ENCODE data around the gene SUOX. TPM values are rescaled to one million over a fixed set of nuclear protein-coding genes. Genes with fewer than 3 reads are reported as not detected.

The SUOX gene
- total RNA-seq, 1 experiment from 2014 or later = 23.2 TPM

DNA sequence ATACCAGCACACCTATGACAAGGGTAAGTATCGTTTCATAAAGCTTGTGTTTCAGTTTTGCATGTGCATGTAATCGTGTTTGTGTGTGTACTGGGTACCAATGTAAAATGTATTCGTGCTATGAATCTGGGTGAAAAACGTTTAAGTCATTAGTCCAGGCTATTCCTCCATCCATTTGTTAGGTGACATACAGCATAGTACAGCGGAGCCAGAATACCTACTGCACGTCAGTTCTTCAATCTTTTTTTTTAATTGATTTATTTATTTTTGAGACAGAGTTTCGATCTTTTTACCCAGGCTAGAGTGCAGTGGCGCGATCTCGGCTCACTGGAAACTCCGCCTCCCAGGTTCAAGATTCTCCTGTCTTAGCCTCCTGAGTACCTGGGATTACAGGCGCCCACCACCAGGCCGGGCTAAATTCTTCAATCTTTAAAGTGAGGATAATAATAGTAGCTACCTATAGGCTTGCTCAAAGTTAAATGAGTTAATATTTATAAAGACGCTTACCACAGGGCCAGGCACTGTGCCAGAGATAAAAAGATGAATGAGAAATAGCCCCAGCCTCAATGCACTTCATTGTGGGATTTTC lies 44.0 kb downstream of the SUOX start:
- ATAC-seq (peak; percentile 46), DNase-seq (ENCODE audit: low spot score) (peak; percentile 29)
- ChIA-PET POLR2A (no interaction called here), CTCF (interaction anchor here (0.6 to 1.4 kb wide), 6 partner anchors 34 to 162 kb away, joined by 3 to 6 read pairs (median 4); partner anchors contain the start of genes SMARCC2 and SUOX)
- peaks cover 34% of the 10 kb centered on the region for H3K36me3 Mint-ChIP-seq
- no peaks in the 10 kb centered on the region for H3K27me3 Mint-ChIP-seq (ENCODE audit: low read depth)
- H3K9me3 Mint-ChIP-seq = no peaks in the 10 kb centered on the region
- H3K4me3 Mint-ChIP-seq = peak overlapping the region; percentile 75
- H3K4me1 Mint-ChIP-seq = peaks cover 52% of the 10 kb centered on the region
- H3K27ac Mint-ChIP-seq = peak overlapping the region; percentile 97
- TF ChIP-seq GTF2I (CRISPR knock-in tag; conservative IDR thresholded peaks at IDR 0.05) = 0 out of 2 replicates have a peak, but pooled peaks have one; percentile 16
- TF ChIP-seq ELF4 (CRISPR knock-in tag; IDR thresholded peaks at IDR 0.05; ENCODE audit: low read depth) = no peak

DNA sequence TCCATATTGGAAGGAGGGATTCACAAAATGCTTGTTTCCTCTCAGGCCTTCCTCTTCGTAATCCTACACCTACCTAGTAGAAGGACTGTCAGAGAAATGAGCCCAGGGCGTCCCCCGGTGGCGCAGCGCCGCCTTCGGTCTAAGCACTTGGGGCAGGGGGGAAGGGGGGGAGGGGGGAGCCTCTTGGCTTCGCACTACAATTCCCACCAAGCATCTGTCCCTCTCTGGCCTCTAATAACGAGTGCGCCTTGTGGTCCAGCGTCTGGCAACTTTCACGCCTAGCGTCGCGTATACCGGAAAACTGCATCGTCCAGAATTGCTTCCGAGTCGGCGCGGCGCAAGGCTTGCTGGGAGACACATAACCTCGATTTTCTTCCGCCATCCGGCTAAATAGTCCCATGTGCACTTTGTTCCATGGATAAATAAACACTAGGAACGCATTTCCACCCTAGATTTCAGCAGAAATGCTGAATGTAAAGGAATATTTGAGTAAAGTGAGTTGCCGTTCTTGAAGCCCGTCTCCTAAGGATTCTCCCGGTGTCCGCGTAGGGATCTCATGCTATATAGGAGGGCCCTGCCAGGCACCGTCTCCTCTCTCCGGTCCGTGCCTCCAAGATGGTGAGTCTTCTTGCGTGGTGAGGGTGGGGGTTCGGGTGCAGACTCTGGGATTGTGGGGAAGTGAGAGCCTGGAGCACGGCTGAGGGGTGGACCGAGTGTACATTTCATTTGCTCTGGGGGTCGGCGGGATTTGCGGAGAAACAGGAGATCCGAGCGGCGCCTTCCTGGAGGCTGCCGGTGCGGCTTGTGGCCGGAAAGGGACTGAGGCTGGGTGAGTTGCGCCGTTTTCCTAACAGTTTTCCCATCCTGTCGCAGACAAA lies 44.7 kb downstream of the SUOX start, which contains the start of gene RPS26:
RPS26 (plus strand) TSS at position 367 of the 878 bp plus-strand sequence; CDS start at position 616, 249 bp downstream.
- ChIA-PET CTCF (interaction anchor here (1.3 kb wide), 1 partner anchor 44 kb away, joined by 3 read pairs; no protein-coding TSS in a partner anchor), POLR2A (no interaction called here)
- H3K4me3 Mint-ChIP-seq = peak within 1 kb of the TSS; percentile 100
- TF ChIP-seq ZNF671 (CRISPR knock-in tag; IDR thresholded peaks at IDR 0.05) (no peak), FOXK1 (CRISPR knock-in tag; IDR thresholded peaks at IDR 0.05) (peak; percentile 78; the same call in 1 of the 2 replicates), HMGA2 (CRISPR knock-in tag; IDR thresholded peaks at IDR 0.05) (peak; percentile 26; the same call in 1 of the 2 replicates), JUN (CRISPR knock-in tag; IDR thresholded peaks at IDR 0.05) (peak; percentile 51), SMAD3 (CRISPR knock-in tag; IDR thresholded peaks at IDR 0.05; ENCODE audit: borderline replicate concordance) (0 out of 2 replicates have a peak, but pooled peaks have one; percentile 53), SP1 (CRISPR knock-in tag; conservative IDR thresholded peaks at IDR 0.05) (peak; percentile 19; the same call in 1 of the 2 replicates)
- TF ChIP-seq, protein P1, sequence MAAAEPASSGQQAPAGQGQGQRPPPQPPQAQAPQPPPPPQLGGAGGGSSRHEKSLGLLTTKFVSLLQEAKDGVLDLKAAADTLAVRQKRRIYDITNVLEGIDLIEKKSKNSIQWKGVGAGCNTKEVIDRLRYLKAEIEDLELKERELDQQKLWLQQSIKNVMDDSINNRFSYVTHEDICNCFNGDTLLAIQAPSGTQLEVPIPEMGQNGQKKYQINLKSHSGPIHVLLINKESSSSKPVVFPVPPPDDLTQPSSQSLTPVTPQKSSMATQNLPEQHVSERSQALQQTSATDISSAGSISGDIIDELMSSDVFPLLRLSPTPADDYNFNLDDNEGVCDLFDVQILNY (CRISPR knock-in tag; IDR thresholded peaks at IDR 0.05) = no peak
- TF ChIP-seq, protein P2, sequence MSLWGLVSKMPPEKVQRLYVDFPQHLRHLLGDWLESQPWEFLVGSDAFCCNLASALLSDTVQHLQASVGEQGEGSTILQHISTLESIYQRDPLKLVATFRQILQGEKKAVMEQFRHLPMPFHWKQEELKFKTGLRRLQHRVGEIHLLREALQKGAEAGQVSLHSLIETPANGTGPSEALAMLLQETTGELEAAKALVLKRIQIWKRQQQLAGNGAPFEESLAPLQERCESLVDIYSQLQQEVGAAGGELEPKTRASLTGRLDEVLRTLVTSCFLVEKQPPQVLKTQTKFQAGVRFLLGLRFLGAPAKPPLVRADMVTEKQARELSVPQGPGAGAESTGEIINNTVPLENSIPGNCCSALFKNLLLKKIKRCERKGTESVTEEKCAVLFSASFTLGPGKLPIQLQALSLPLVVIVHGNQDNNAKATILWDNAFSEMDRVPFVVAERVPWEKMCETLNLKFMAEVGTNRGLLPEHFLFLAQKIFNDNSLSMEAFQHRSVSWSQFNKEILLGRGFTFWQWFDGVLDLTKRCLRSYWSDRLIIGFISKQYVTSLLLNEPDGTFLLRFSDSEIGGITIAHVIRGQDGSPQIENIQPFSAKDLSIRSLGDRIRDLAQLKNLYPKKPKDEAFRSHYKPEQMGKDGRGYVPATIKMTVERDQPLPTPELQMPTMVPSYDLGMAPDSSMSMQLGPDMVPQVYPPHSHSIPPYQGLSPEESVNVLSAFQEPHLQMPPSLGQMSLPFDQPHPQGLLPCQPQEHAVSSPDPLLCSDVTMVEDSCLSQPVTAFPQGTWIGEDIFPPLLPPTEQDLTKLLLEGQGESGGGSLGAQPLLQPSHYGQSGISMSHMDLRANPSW (CRISPR knock-in tag; conservative IDR thresholded peaks at IDR 0.05; ENCODE audit: low read depth) = no peak
- TF ChIP-seq, protein P3, sequence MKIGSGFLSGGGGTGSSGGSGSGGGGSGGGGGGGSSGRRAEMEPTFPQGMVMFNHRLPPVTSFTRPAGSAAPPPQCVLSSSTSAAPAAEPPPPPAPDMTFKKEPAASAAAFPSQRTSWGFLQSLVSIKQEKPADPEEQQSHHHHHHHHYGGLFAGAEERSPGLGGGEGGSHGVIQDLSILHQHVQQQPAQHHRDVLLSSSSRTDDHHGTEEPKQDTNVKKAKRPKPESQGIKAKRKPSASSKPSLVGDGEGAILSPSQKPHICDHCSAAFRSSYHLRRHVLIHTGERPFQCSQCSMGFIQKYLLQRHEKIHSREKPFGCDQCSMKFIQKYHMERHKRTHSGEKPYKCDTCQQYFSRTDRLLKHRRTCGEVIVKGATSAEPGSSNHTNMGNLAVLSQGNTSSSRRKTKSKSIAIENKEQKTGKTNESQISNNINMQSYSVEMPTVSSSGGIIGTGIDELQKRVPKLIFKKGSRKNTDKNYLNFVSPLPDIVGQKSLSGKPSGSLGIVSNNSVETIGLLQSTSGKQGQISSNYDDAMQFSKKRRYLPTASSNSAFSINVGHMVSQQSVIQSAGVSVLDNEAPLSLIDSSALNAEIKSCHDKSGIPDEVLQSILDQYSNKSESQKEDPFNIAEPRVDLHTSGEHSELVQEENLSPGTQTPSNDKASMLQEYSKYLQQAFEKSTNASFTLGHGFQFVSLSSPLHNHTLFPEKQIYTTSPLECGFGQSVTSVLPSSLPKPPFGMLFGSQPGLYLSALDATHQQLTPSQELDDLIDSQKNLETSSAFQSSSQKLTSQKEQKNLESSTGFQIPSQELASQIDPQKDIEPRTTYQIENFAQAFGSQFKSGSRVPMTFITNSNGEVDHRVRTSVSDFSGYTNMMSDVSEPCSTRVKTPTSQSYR (CRISPR knock-in tag; IDR thresholded peaks at IDR 0.05) = no peak
- TF ChIP-seq, protein P4, sequence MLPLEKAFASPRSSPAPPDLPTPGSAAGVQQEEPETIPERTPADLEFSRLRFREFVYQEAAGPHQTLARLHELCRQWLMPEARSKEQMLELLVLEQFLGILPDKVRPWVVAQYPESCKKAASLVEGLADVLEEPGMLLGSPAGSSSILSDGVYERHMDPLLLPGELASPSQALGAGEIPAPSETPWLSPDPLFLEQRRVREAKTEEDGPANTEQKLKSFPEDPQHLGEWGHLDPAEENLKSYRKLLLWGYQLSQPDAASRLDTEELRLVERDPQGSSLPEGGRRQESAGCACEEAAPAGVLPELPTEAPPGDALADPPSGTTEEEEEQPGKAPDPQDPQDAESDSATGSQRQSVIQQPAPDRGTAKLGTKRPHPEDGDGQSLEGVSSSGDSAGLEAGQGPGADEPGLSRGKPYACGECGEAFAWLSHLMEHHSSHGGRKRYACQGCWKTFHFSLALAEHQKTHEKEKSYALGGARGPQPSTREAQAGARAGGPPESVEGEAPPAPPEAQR (CRISPR knock-in tag; IDR thresholded peaks at IDR 0.05) = no peak
- TF ChIP-seq, protein P5, sequence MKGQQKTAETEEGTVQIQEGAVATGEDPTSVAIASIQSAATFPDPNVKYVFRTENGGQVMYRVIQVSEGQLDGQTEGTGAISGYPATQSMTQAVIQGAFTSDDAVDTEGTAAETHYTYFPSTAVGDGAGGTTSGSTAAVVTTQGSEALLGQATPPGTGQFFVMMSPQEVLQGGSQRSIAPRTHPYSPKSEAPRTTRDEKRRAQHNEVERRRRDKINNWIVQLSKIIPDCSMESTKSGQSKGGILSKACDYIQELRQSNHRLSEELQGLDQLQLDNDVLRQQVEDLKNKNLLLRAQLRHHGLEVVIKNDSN (CRISPR knock-in tag; IDR thresholded peaks at IDR 0.05) = peak; percentile 61
- TF ChIP-seq, protein P6, sequence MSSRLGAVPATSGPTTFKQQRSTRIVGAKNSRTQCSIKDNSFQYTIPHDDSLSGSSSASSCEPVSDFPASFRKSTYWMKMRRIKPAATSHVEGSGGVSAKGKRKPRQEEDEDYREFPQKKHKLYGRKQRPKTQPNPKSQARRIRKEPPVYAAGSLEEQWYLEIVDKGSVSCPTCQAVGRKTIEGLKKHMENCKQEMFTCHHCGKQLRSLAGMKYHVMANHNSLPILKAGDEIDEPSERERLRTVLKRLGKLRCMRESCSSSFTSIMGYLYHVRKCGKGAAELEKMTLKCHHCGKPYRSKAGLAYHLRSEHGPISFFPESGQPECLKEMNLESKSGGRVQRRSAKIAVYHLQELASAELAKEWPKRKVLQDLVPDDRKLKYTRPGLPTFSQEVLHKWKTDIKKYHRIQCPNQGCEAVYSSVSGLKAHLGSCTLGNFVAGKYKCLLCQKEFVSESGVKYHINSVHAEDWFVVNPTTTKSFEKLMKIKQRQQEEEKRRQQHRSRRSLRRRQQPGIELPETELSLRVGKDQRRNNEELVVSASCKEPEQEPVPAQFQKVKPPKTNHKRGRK (CRISPR knock-in tag; IDR thresholded peaks at IDR 0.05; ENCODE audit: borderline replicate concordance) = no peak
- TF ChIP-seq, protein P7, sequence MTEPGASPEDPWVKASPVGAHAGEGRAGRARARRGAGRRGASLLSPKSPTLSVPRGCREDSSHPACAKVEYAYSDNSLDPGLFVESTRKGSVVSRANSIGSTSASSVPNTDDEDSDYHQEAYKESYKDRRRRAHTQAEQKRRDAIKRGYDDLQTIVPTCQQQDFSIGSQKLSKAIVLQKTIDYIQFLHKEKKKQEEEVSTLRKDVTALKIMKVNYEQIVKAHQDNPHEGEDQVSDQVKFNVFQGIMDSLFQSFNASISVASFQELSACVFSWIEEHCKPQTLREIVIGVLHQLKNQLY (CRISPR knock-in tag; IDR thresholded peaks at IDR 0.05) = no peak

More for the DNA sequence above, 44.7 kb downstream of the SUOX start, which contains the start of gene RPS26:
- Mint-ChIP-seq H3K9me3 (no peaks in the 10 kb centered on the region), H3K27ac (peak within 1 kb of the TSS; percentile 99), H3K27me3 (ENCODE audit: low read depth) (no peaks in the 10 kb centered on the region), H3K4me1 (peaks cover 58% of the 10 kb centered on the region), H3K36me3 (peaks cover 34% of the 10 kb centered on the region)
- DNase-seq (ENCODE audit: low spot score) (peak; percentile 92), ATAC-seq (peak; percentile 89)
